RWPE2 (cell line): ENCODE results near the gene TCF3.

Source experiments
- ATAC-seq: fragments of 200-7000 bp; cut with Tn5 transposase; 3 replicates; pipeline ENCODE4 v1.9.1; 2021; ENCODE audit warnings: low read depth
- DNase-seq: peaks from one replicate; pipeline ENCODE4 v3.0.0-alpha.2; 2020; ENCODE audit warnings: low spot score
- H3K27ac ChIP-seq: fragments of 450-650 bp; 2 replicates; pipeline ENCODE4 v1.5.1; 2017; ENCODE audit warnings: mild to moderate bottlenecking; ENCODE audit not compliant: poor library complexity, severe bottlenecking
- H3K27me3 ChIP-seq: fragments of 250-450 bp; sonication (Bioruptor Pico); 2 replicates; pipeline ENCODE4 v1.5.1; 2021; ENCODE audit warnings: mild to moderate bottlenecking, moderate library complexity; ENCODE audit not compliant: insufficient read depth, poor library complexity, severe bottlenecking
- H3K36me3 ChIP-seq: fragments of 250-450 bp; sonication (Bioruptor Pico); 2 replicates; pipeline ENCODE4 v1.5.1; 2020; ENCODE audit warnings: low read depth, mild to moderate bottlenecking, moderate library complexity
- H3K4me1 ChIP-seq: fragments of 250-450 bp; sonication (Bioruptor Pico); 2 replicates; pipeline ENCODE4 v1.5.1; 2021; ENCODE audit warnings: mild to moderate bottlenecking, moderate library complexity; ENCODE audit not compliant: insufficient read depth, poor library complexity, severe bottlenecking
- H3K4me3 ChIP-seq: fragments of 250-450 bp; sonication (Bioruptor Pico); 2 replicates; pipeline ENCODE4 v1.5.1; 2021; ENCODE audit warnings: mild to moderate bottlenecking, moderate library complexity; ENCODE audit not compliant: severe bottlenecking
- H3K9me3 ChIP-seq: fragments of 250-450 bp; sonication (Bioruptor Pico); 2 replicates; pipeline ENCODE4 v1.5.1; 2021; ENCODE audit warnings: mild to moderate bottlenecking, moderate library complexity; ENCODE audit not compliant: severe bottlenecking
- CTCF ChIP-seq: fragments of 450-650 bp; IDR thresholded peaks from one replicate; pipeline ENCODE4 v1.5.1; 2017; ENCODE audit warnings: mild to moderate bottlenecking, moderate library complexity; ENCODE audit not compliant: poor library complexity, severe bottlenecking

Gene TCF3

GRCh38 chr19:1575323-1576241 lies 76.8 kb downstream of the TCF3 start:
- no peak for TF ChIP-seq CTCF

GRCh38 chr19:1574354-1575136 lies 77.9 kb downstream of the TCF3 start:
- no peaks in the 10 kb centered on the region for H3K9me3 ChIP-seq
- H3K36me3 ChIP-seq, result 0 out of 2 replicates have a peak, but pooled peaks cover 6% of the 10 kb centered on the region
- no peak for TF ChIP-seq CTCF
- ATAC-seq, result no peak
- H3K4me1 ChIP-seq, result no peaks in the 10 kb centered on the region
- no peak overlapping the region for H3K4me3 ChIP-seq
- DNase-seq, result no peak
- no peak overlapping the region for H3K27ac ChIP-seq
- no peaks in the 10 kb centered on the region for H3K27me3 ChIP-seq

More at GRCh38 chr19:1575323-1576241, 76.8 kb downstream of the TCF3 start:
- Histone ChIP-seq H3K4me3 (no peak overlapping the region), H3K4me1 (no peaks in the 10 kb centered on the region), H3K36me3 (peaks cover 7% of the 10 kb centered on the region; the same call in 1 of the 2 replicates), H3K9me3 (no peaks in the 10 kb centered on the region), H3K27me3 (no peaks in the 10 kb centered on the region), H3K27ac (no peak overlapping the region)
- ATAC-seq (no peak), DNase-seq (no peak)

DNA sequence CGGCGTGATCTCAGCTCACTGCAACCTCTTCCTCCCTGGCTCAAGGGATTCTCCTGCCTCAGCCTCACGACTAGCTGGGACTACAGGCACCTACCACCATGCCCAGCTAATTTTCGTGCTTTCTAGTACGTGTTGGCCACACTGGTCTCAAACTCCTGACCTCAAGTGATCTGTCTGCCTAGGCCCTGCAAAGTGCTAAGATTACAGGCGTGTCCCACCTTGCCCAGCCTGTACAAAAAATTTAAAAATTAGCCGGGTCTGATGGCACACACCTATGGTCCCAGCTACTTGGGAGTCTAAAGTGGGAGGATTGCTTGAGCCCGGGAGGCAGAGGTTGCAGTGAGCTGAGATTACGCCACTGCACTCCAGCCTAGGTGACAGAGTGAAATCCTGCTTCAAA lies 79.6 kb downstream of the TCF3 start:
- Histone ChIP-seq H3K27ac (no peak overlapping the region), H3K9me3 (no peaks in the 10 kb centered on the region), H3K36me3 (0 out of 2 replicates have a peak, but pooled peaks cover 6% of the 10 kb centered on the region), H3K4me3 (no peak overlapping the region), H3K4me1 (no peaks in the 10 kb centered on the region), H3K27me3 (no peaks in the 10 kb centered on the region)
- TF ChIP-seq CTCF, result no peak
- no peak for DNase-seq
- no peak; the same call in 2 of the 3 replicates for ATAC-seq

DNA sequence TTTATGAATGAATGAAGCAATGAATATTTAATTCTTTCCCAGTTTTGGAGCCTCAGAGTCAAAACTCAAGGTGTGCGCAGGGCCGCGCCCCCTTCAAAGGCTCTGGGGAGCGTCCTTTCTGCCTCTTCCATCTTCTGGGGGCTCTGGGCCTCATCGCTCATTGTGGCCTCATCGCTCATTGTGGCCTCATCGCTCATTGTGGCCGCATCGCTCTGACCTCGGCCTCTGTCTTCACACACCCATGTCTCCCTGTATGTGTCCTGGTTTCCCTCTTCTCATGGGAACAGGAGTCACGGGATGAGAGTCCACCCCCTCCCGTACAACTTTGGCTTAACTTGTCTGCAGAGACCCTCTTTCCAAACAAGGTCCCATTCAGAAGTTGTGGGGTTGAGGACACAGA lies 81.1 kb downstream of the TCF3 start:
- H3K27ac ChIP-seq, result no peak overlapping the region
- ATAC-seq, result no peak
- no peak overlapping the region for H3K4me3 ChIP-seq
- H3K27me3 ChIP-seq, result no peaks in the 10 kb centered on the region
- no peaks in the 10 kb centered on the region for H3K4me1 ChIP-seq
- H3K9me3 ChIP-seq, result no peaks in the 10 kb centered on the region
- no peaks in the 10 kb centered on the region for H3K36me3 ChIP-seq
- DNase-seq, result no peak
- no peak for TF ChIP-seq CTCF
